HG02973 (cell line): ENCODE data around the gene SUZ12.
"Not testable (repeated sequence)": the region's sequence is repeated elsewhere in the genome, so short reads cannot be mapped to it uniquely, and the experiment has no call there.

Experiments used
- ATAC-seq: cut with Tn5 transposase; IDR thresholded peaks from one replicate; pipeline ENCODE4 v1.9.1; 2021; ENCODE audit warnings: moderate library complexity; ENCODE audit not compliant: unreplicated experiment

Gene SUZ12

DNA sequence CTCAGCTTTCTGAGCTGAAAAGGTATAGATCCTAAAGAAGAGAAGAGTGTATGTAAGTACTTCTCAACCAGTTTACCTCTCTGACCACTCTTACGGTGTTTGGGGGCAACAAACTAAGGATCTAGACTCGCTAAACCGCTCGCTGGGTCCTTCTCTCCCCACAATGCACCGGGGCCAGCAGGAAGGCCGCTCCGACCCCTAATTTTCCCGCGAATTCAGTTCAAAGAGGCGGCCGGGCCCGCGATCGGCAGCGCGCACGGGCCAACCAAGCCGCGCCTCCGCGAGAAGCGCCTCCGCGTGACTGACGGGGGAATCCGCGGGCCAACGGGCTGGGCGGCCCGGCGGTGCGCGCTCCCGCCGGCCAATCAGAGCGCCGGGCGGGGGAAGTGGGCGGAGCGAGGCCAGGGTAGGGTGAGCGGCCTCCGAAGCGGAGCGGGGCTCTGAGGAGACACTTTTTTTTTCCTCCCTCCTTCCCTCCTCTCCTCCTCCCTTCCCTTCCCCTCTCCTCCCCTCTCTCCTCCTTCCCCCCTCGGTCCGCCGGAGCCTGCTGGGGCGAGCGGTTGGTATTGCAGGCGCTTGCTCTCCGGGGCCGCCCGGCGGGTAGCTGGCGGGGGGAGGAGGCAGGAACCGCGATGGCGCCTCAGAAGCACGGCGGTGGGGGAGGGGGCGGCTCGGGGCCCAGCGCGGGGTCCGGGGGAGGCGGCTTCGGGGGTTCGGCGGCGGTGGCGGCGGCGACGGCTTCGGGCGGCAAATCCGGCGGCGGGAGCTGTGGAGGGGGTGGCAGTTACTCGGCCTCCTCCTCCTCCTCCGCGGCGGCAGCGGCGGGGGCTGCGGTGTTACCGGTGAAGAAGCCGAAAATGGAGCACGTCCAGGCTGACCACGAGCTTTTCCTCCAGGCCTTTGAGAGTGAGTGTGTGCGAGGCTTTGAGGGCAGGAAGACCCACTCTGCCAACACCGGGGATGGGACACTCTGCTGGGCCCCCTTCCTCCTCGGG, at the start of gene SUZ12:
Gene SUZ12, plus strand, starts transcription at position 393 of the 995 bp plus-strand sequence. Its CDS starts 240 bp downstream, at position 633.
- ATAC-seq, result peak; percentile 90

DNA sequence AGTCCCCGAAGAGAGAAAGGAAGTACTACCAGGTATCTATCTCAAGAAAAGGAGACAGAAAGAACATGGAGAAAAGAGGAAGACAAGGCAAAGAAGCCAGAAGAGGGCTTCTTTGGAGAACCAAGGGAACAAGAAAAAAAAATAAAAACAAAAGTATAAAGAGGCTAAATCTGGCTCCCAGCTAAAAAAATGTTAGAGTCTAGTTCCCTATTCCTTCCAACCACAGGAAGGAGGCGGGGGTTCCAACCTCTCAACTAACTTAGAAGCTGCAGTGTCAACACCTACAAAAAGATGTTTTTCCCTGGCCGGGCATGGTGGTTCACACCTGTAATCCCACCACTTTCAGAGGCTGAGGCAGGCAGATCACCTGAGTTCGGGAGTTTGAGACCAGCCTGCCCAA, 48.7 kb upstream of the SUZ12 start:
- ATAC-seq, result no peak

DNA sequence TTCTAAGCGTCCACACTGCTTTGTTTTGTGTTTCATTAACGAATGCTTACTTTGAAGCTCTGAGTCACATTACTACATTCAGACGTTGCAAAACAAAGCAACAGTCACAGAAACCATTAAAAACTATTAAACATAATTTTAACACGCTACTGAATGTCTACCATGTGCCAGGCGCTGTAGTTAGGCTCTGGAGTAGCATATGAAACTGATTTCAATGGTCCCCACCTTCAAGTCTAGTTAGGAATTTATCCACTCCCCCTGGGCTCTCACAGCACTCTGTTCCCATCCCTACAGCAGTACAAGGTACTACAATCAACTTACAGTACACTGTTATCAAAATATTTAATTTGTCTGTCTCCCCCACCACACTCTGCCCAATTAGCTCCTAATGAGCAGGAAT, 35.9 kb upstream of the SUZ12 start:
- ATAC-seq, result no peak

DNA sequence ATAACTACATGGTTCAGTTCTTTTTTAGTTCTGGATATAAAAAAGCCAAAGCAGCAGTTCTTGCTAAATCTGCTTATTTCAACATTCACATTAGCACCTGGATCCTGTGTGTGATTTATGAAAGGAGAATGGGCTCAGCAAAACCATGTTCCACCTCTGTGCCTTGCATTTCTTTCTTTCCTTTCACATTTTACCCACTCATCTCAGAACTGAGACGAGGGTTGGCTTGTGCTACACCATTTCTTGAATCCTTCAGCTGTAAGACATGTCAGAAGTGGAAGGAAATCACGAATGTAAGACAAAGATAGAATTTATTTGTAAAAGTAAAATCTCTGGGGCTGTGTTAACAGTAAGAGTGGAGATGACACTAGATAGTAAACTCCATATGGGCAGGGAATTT, 34.1 kb upstream of the SUZ12 start:
- no peak for ATAC-seq

DNA sequence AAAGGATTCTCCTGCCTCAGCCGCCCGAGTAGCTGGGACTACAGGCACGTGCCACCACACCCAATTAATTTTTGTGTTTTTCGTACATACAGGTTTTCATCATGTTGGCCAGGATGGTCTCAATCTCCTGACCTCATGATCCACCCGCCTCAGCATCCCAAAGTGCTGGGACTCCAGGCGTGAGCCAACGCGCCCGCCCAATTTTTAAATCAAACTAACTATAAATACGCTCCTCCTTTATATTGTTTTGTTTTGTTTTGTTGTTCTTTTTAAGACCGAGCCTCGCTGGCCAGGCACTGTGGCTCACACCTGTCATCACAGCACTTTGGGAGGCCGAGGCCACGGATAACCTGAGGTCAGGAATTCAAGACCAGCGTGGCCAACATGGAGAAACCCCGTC, 33.4 kb upstream of the SUZ12 start:
- no peak for ATAC-seq

DNA sequence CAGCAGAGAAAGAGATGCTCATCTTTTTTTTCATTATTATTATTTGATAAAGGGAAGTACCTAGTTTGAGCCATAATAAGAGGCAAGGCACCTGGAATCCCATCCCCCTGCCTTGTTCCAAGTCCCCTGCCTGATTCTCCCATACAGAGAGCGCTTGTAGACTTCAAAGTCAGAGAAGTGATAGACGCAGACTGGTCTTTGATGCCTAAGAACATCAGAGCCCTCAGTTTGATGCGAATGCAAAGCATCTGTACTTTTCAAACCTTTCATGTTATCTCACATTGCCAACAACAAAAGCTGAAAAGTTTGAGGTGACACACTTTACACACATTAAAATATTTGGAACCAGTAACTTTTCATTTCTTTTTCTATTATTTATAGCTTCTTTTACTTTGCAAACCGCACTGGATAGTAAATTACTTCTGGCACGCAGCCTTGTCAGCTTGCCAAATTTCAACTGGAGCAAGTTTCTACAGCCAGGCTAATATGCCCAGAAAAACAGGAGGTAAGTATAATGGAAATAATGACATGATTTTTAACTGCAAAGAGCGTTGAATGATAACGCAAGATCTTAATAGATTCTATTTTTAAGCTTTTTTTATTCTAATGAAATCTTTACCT, 29.4 kb upstream of the SUZ12 start:
- ATAC-seq, result no peak

DNA sequence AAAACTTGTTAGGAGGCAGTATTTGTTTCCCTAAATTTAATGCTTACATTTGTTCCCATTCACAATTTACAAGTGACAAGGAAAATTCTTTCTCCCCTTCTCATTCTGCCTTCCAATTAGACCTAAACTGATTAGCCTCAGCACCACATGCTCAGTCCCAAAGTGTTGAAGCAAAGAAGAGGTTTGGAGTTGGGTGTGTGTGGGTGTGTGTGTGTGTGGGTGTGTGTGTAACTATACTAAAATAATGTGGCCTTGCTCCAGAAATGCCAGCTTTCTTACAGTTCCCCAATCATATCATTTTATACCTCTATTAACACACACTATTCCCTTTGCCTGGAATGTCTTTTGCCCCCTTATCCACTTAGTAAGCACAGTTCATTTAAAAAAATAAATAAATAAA, 28.4 kb upstream of the SUZ12 start:
- no peak for ATAC-seq

DNA sequence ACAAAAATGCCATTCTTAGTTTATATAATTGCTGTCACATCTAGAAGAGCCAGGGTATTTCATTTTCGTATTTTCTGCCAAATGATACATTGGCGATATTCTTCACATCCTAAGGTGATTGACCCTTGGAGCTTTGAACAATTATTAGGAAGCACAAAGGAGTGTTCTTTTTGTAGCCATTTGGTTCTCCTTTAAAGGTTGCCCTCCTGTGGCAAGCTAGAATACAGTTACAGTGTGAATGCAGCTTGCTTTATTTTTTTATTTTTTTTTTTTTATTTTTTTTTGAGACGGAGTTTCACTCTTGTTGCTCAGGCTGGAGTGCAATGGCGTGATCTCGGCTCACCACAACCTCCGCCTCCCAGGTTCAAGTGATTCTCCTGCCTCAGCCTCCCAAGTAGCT, 24.1 kb upstream of the SUZ12 start:
- ATAC-seq, result not testable (repeated sequence)

DNA sequence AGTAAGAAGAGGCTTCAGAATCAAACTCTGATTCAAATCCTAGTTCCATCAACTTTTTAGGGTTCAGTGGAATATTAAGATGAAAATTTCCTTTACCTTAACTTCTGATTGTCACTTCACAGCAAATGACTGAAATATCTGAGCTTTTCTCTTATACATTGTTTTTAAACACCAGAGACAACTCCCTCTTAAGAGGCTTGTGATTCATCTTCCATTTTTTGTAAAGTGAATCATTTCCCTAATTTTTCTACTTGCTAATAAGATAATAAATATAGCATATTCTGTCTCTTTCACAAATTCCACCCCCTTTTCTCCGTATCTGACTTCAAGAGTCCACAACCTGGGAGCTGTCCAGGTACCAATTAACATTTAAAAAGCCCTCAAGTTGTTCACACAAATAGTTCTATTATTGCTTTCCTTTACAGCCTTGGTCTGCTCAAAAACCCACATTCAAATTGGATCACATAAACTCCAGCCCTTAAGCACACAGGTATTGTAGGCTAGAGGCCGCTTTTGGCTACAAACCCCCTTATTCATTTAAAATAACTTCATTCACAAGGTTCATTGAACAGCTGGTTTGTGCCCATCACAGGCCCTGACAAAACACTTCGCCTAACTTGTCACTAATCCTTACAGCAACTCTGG, 21.2 kb upstream of the SUZ12 start:
- ATAC-seq, result no peak

DNA sequence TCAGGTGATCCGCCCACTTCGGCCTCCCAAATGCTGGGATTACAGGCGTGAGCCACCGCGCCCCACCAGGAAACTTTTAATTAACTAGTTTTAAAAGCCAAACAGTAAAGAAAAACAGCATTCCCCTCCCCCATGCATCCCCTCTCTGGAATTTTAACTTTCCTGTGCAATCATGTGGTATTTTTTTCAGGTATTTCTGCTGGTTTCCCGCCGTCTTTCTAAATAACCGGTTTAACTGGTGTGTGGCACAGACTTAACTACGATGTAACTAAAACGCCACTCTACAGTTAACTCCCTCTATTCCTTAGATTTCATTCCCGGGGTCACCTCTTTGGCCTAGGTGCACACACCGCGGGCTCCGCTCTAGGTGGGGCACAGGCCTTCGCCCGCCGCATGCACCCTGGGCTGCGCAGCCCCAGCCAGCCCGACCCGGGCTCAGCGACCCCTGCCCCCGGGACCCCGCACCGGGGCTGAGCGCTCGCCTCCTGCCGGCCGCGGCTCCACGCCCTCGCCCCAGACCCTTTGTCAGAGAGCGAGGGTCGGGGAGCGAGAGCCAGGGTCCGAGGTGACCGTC, 20.2 kb upstream of the SUZ12 start:
- ATAC-seq, result no peak

DNA sequence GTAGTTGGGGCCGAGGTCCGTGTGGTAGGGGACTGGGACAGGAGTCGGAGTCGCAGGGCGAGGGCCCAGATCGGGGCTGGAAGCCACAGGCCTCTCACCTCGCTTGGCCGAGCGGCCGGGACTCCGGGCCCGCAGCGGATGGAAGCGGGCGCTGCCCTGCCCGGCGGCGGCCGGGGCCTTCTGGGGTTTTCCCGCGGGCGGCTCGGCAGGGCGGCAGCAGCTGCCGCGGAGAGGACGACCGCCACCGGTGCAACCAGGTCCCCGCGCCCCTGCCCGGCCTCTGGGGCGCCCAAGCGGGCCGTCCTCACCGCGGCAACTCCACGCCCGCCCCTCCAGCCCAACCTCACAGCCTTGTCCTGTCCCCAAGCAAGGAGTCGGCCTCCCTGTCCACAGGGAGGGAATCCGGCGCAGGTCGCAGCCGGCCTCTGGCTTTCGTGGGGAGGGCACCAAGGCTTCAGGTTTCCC, 19.7 kb upstream of the SUZ12 start:
- no peak for ATAC-seq

DNA sequence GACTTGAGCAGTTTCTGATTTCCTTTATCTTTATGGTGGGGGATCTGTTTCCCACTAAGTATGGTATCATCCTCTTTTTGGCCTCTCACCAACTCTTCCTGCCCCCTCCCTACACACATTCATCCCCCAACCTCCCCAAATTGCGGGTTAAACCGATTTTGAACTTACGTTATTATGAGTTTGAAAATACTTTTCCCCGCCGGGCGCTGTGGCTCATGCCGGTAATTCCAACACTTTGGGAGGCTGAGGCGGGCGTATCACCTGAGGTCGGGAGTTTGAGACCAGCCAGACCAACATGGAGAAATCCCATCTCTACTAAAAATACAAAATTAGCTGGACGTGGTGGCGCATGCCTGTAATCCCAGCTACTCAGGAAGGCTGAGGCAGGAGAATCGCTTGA, 19.1 kb upstream of the SUZ12 start:
- not testable (repeated sequence) for ATAC-seq

DNA sequence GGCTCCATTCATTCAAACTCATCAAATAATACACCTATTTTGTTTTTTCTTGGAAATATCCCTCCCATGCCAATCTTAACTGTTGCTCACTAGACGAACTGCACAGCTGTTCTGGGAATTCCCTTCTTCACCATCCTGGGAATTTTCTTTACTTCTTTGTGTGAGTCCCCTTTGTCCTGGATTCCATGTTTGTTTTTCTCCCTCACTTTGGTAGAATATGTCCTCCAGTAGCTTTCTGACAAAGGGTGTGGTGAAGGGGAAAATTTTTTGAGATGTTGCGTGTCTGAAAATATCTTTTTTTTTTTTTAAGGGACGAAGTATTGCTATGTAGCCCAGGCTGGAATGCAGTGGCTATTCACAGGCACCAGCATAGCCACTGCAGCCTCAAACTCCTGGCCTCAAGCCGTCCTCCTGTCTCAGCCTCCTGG, 18.1 kb upstream of the SUZ12 start:
- no peak for ATAC-seq

DNA sequence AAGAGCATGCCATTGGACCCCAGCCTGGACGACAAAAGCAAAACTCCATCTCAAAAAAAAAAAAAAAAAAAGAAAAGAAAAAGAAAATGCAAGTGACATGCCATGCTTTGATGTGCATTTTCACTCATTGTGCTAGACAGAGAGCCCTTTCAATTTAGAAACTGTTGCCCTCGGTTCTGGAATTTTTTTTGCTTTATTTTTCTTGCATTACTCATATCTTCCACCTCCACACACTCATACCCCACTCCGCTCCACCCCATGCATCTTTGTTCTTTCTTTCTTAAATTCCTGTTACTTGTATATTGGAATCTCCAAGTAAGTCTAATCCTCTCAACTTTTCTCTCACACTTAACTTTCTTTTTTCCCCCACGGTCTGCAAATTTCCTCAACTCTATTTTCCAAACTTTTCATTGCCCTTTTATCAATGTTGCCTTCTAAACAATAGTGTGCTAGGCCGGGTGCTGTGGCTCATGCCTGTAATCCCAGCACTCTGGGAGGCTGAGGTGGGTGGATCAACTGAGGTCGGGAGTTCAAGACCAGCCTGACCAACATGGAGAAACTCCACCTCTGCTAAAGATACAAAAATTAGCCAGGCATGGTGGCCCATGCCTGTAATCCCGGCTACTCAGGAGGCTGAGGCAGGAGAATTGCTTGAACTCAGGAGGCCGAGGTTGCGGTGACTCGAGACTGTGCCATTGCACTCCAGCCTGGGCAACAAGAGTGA, 16.8 kb upstream of the SUZ12 start:
- no peak for ATAC-seq

DNA sequence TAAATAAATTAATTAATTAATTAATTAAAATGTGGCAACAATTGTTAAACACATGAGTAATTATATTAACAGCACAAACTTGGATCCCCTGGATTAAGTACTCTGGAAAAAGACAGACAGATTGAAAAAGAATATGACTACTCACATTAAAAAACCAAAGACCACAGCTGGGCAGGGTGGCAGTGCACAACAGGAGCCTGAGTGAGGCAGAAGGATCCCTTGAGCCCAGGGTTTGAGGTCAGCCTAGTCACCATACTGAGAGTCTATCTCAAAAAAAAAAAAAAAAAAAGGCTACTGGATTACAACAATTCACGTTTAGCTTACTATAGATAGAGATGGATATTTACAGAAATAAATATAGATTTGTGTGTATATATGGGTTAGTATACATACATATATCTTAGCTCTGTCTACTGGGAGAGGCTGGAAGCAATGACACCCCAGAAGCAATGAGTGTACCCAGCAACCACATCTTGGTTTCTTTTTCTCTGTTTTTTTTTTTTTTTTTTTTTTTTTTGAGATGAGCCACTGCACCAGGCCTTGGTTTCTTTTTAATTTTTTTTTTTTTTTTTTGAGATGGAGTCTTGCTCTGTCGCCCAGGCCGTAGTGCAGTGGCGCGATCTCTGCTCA, 10.6 kb upstream of the SUZ12 start:
- no peak for ATAC-seq

DNA sequence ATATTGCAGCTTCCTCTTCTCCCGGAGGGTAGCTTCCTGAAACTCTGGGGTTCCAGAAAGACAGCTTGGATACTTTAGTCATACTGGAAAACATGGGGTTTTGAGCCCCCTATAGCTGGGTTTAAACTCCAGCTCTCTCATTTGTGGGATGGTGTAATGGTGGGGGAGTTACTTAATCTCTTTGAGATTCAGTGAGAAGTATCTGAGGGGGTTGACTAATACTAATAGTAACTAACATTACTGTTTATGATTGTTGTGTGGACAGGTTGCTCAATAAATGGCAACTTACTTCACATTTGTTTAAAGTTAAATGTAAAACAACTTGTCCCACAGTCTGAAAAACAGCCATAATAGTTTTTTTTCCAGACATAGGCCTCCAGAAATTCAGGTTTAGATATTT, 5.1 kb upstream of the SUZ12 start:
- no peak for ATAC-seq

DNA sequence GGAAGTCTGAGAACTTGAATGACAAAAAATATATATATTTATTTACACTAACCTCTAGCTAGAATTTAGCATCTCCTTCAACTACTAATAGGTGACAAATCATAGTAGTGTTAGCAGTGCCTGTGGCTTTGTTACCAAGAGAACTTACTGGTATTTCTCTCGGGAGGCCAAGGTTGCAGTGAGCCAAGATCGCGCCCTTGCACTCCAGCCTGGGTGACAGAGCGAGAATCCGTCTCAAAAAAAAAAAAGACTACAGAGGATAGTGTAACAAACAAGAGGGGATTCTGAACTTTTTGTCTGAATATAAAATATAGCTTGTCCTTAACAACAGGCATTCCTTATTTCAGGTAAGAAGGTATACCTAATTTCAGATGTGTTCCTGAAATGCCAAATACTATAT, 1.3 kb upstream of the SUZ12 start:
- no peak for ATAC-seq

DNA sequence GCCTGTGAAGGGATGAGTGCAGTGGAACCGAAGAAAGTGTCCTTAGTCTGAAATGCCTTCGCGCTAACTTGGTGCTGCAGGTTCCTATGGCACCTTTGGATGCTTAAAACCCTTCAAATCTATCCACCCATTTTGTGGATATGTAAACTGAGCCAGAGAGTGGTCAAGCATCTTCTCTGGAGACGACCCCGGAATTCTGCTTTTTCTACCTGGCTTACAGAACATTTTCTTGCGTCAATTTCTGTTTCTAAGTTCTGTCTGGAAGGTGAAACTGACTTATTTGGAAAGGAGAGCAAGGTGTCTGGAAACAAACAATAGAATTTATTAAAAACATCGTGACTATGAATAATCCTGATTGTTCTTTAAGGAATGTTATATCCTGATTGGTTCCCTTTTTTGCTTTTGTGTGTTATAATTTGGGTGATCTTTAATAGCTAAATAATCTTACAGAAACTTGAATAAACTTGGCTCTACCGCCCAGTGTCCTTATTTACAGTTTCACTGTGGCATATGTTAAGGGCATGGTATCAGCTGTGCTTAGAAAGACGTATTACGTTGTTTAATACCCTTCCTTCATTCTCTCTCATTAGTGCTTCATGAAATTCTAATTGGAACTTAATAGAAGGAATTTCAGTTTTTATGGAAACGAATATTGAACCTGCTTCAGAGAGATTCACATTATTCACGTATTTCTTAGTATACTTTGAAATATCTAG, 1.3 kb downstream of the SUZ12 start:
- not testable (repeated sequence) for ATAC-seq

DNA sequence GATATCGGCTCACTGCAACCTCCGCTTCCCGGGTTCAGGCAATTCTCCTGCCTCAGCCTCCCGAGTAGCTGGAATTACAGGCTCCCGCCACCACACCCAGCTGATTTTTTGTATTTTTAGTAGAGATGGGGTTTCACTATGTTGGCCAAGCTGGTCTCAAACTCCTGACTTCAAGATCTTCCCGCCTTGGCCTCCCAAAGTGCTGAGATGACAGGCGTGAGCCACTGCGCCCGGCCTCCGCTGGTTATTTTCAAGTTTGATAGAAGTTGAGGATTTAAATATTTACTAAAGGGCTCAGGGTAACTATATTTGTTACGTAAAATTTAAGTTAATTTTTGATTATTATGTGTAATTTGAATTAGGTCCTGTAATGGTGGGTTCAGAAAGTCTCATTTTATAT, 5.1 kb downstream of the SUZ12 start:
- not testable (repeated sequence) for ATAC-seq
